Measurements from ENCODE around the gene BLOC1S3. TPM values are rescaled to one million over a fixed set of nuclear protein-coding genes. Genes with fewer than 3 reads are reported as not detected.

Gene BLOC1S3
- total RNA-seq, 1 donor from 2014 or later, result 21.9 TPM

GRCh38 chr19:45172611-45173208 lies 5.9 kb upstream of the BLOC1S3 start:
- DNase-seq (ENCODE audit: low read depth), result no peak
- no peak for TF ChIP-seq CTCF (IDR thresholded peaks at IDR 0.05; ENCODE audit: insufficient read depth, low read length, poor library complexity, severe bottlenecking)
- Histone ChIP-seq H3K27me3 (ENCODE audit: control insufficient read depth, insufficient read depth, low read length) (no peaks in the 10 kb centered on the region), H3K36me3 (ENCODE audit: control insufficient read depth, insufficient read depth, low read length) (no peaks in the 10 kb centered on the region), H3K4me3 (ENCODE audit: low read depth, low read length) (no peak overlapping the region)

GRCh38 chr19:45173816-45174215 lies 4.8 kb upstream of the BLOC1S3 start:
- H3K27me3 ChIP-seq (ENCODE audit: control insufficient read depth, insufficient read depth, low read length), result no peaks in the 10 kb centered on the region
- DNase-seq (ENCODE audit: low read depth), result peak; percentile 96
- no peak for TF ChIP-seq CTCF (IDR thresholded peaks at IDR 0.05; ENCODE audit: insufficient read depth, low read length, poor library complexity, severe bottlenecking)
- no peaks in the 10 kb centered on the region for H3K36me3 ChIP-seq (ENCODE audit: control insufficient read depth, insufficient read depth, low read length)
- no peak overlapping the region for H3K4me3 ChIP-seq (ENCODE audit: low read depth, low read length)

GRCh38 chr19:45175515-45176345 lies 2.9 kb upstream of the BLOC1S3 start:
- H3K27me3 ChIP-seq (ENCODE audit: control insufficient read depth, insufficient read depth, low read length), result no peaks in the 10 kb centered on the region
- DNase-seq (ENCODE audit: low read depth), result no peak
- TF ChIP-seq CTCF (IDR thresholded peaks at IDR 0.05; ENCODE audit: insufficient read depth, low read length, poor library complexity, severe bottlenecking), result no peak
- H3K36me3 ChIP-seq (ENCODE audit: control insufficient read depth, insufficient read depth, low read length), result no peaks in the 10 kb centered on the region
- no peak overlapping the region for H3K4me3 ChIP-seq (ENCODE audit: low read depth, low read length)

DNA sequence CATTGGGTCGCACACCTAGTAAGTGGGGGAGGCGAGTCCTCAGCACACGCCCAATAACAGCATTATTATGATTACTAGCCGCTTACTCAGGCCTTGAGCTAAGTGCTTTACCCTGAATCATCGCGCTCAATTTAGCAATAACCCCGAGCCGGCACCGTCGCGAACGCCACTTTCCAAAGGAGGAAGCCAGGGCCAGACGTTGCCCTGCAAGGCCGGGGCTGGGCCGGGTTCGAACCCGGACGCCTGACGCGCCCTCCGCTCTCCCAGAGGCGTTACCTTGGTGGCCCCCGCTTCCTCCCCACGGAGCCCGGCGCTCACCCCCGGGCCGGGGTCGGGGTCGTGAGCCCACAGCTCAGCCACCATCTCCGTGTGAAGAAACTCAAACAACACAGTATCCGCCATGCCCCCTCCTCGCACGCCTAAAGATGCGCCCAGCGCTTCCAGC lies 745 bp upstream of the BLOC1S3 start, which contains the start of gene TRAPPC6A:
TSS of gene TRAPPC6A (minus strand) at position 421 of the 445 bp plus-strand sequence. CDS start at position 402, 19 bp downstream.
- no peaks in the 10 kb centered on the region for H3K27me3 ChIP-seq (ENCODE audit: control insufficient read depth, insufficient read depth, low read length)

GRCh38 chr19:45179072-45179891 lies 698 bp downstream of the BLOC1S3 start:
- no peak for DNase-seq (ENCODE audit: low read depth)
- H3K36me3 ChIP-seq (ENCODE audit: control insufficient read depth, insufficient read depth, low read length), result no peaks in the 10 kb centered on the region
- H3K4me3 ChIP-seq (ENCODE audit: low read depth, low read length), result peak overlapping the region; percentile 82
- TF ChIP-seq CTCF (IDR thresholded peaks at IDR 0.05; ENCODE audit: insufficient read depth, low read length, poor library complexity, severe bottlenecking), result no peak
- no peaks in the 10 kb centered on the region for H3K27me3 ChIP-seq (ENCODE audit: control insufficient read depth, insufficient read depth, low read length)

More for the DNA sequence above, 745 bp upstream of the BLOC1S3 start, which contains the start of gene TRAPPC6A:
- DNase-seq (ENCODE audit: low read depth), result no peak
- TF ChIP-seq CTCF (IDR thresholded peaks at IDR 0.05; ENCODE audit: insufficient read depth, low read length, poor library complexity, severe bottlenecking), result no peak
- Histone ChIP-seq H3K4me3 (ENCODE audit: low read depth, low read length) (peak within 1 kb of the TSS; percentile 82), H3K36me3 (ENCODE audit: control insufficient read depth, insufficient read depth, low read length) (no peaks in the 10 kb centered on the region)
